PC-3 (cell line): ENCODE data around the gene SLX1B.
"Not testable (repeated sequence)": the region's sequence is repeated elsewhere in the genome, so short reads cannot be mapped to it uniquely, and the experiment has no call there.

Experiments used
- EZH2 ChIP-seq: fragments of 300-600 bp; sonication (generic); IDR thresholded peaks from one replicate; pipeline ENCODE4 v1.6.1; 2017; ENCODE audit warnings: antibody characterized with exemption, mild to moderate bottlenecking, low read length; ENCODE audit not compliant: unreplicated experiment
- EZH2phosphoT487 ChIP-seq: fragments of 300-600 bp; sonication (generic); IDR thresholded peaks from 2 replicates; pipeline ENCODE4 v1.6.1; 2018; ENCODE audit warnings: mild to moderate bottlenecking, antibody characterized with exemption, low read length, borderline replicate concordance
- TF ChIP-seq, protein P1 (sequence below): fragments of 300-600 bp; sonication (generic); conservative IDR thresholded peaks from 2 replicates; pipeline ENCODE4 v1.5.1; 2017; ENCODE audit warnings: antibody characterized with exemption, low read depth, mild to moderate bottlenecking, low read length

GRCh38 chr16:29425390-29425789, 28.9 kb upstream of the SLX1B start:
- TF ChIP-seq, protein P1, sequence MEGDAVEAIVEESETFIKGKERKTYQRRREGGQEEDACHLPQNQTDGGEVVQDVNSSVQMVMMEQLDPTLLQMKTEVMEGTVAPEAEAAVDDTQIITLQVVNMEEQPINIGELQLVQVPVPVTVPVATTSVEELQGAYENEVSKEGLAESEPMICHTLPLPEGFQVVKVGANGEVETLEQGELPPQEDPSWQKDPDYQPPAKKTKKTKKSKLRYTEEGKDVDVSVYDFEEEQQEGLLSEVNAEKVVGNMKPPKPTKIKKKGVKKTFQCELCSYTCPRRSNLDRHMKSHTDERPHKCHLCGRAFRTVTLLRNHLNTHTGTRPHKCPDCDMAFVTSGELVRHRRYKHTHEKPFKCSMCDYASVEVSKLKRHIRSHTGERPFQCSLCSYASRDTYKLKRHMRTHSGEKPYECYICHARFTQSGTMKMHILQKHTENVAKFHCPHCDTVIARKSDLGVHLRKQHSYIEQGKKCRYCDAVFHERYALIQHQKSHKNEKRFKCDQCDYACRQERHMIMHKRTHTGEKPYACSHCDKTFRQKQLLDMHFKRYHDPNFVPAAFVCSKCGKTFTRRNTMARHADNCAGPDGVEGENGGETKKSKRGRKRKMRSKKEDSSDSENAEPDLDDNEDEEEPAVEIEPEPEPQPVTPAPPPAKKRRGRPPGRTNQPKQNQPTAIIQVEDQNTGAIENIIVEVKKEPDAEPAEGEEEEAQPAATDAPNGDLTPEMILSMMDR: not testable (repeated sequence)
- not testable (repeated sequence) for TF ChIP-seq EZH2, EZH2phosphoT487
